Ovary (tissue), 9 donors: Measurements from ENCODE around the gene DLL3. TPM values are rescaled to one million over a fixed set of nuclear protein-coding genes. Genes with fewer than 3 reads are reported as not detected.

Source experiments
- DNase-seq, 5 donors: peaks; one replicate each; pipeline ENCODE4 v3.0.0-alpha.2; 2019 to 2020
- H3K27ac ChIP-seq, 2 donors: fragments of 200-600 bp; one replicate each; pipeline versions ENCODE4 v1.5.1 to v1.8.0; 2019 to 2022
- H3K27me3 ChIP-seq: fragments of 200-600 bp; one replicate; pipeline ENCODE4 v1.8.0; 2022
- H3K36me3 ChIP-seq: fragments of 200-600 bp; sonication (generic); one replicate; pipeline ENCODE4 v1.5.1; 2019
- H3K4me1 ChIP-seq: one replicate; pipeline ENCODE4 v1.8.1; 2013; ENCODE audit warnings: mild to moderate bottlenecking, moderate library complexity; ENCODE audit not compliant: insufficient read depth
- H3K4me3 ChIP-seq: fragments of 200-600 bp; sonication (generic); one replicate; pipeline ENCODE4 v1.5.1; 2017
- H3K9me3 ChIP-seq, 2 donors: fragments of 200-600 bp in 1 of 2; sonication (generic) in 1 of 2; one replicate each; pipeline versions ENCODE4 v1.5.1 to v1.8.1; 2013 to 2019; ENCODE audit warnings: mild to moderate bottlenecking in 1 of 2, moderate library complexity in 1 of 2
- EP300 ChIP-seq: sonication (generic); formaldehyde crosslinking; IDR thresholded peaks from one replicate; pipeline ENCODE4 v1.6.1; 2017; ENCODE audit warnings: antibody characterized with exemption
- POLR2A ChIP-seq: fragments of 450-650 bp; IDR thresholded peaks from one replicate; pipeline ENCODE4 v1.6.1; 2017; ENCODE audit warnings: antibody characterized with exemption, mild to moderate bottlenecking, moderate library complexity
- WGBS, 3 donors: extraction: QIAGEN DNeasy Blood & Tissue Kit in 1 of 3; methylation state at CpG; one replicate each; pipeline versions ENCODE4 v1.1.5 to v1.1.7; 2013 to 2017; 5-methylcytosine and 5-hydroxymethylcytosine counted together
- intact Hi-C, 4 donors: fragments of 100-400 bp; cut with DNase I; formaldehyde crosslinking; loops; one replicate each; pipeline versions ENCODE4 v1.11.0 to v1.15.1; 2022 to 2023
- polyA plus RNA-seq, 2 donors: library from polyadenylated mRNA; stranded (reverse); fragments of 200-250 nt in 1 of 2; fragments of 350-450 nt in 1 of 2; fragmentation: Illumina TruSeq in 1 of 2; extraction: RNeasy Lipid Tissue Mini Kit (QIAGEN cat#74804) in 1 of 2; gene quantifications; one replicate each; pipeline ENCODE4 v1.2.3, GENCODE V29; 2013 to 2014
- total RNA-seq, 7 donors: library from RNA; depleted of rRNA in 2 of 7; stranded (reverse); fragments of >200 nt in 2 of 7; fragmentation: NEBNext Ultra II Directional in 3 of 7; extraction: Animal tissue kit (Norgen Biotek cat#: 25700) in 3 of 7; gene quantifications; one replicate each; pipeline versions ENCODE4 v1.1.0 to v1.2.4, GENCODE V29; 2016 to 2023
- TF ChIP-seq, protein P1 (sequence below), 3 donors: fragments of 450-650 bp in 2 of 3; fragments of 200-600 bp in 1 of 3; IDR thresholded peaks; one replicate each; pipeline versions ENCODE4 v1.5.1 to v1.8.0; 2016 to 2022; ENCODE audit warnings: antibody characterized with exemption in 3 of 3, mild to moderate bottlenecking in 1 of 3
- donor health status: DM: no; HTN: no; CAD: no; lungs with moderate emphysema.
- donor health status: DM: no; HTN: no; CAD: no.
- donor health status: Bipolar disorder and iron deficiency.
- donor health status: DM: yes; HTN: yes; CAD: no.
- donor health status: DM: no; HTN: no; CAD: no.
- donor health status: DM: yes; HTN: yes; CAD: no.

Gene DLL3
- total and polyA plus RNA-seq, 9 donors, result 0.10 to 0.33 (median 0.22) TPM; not detected in 4

DNA sequence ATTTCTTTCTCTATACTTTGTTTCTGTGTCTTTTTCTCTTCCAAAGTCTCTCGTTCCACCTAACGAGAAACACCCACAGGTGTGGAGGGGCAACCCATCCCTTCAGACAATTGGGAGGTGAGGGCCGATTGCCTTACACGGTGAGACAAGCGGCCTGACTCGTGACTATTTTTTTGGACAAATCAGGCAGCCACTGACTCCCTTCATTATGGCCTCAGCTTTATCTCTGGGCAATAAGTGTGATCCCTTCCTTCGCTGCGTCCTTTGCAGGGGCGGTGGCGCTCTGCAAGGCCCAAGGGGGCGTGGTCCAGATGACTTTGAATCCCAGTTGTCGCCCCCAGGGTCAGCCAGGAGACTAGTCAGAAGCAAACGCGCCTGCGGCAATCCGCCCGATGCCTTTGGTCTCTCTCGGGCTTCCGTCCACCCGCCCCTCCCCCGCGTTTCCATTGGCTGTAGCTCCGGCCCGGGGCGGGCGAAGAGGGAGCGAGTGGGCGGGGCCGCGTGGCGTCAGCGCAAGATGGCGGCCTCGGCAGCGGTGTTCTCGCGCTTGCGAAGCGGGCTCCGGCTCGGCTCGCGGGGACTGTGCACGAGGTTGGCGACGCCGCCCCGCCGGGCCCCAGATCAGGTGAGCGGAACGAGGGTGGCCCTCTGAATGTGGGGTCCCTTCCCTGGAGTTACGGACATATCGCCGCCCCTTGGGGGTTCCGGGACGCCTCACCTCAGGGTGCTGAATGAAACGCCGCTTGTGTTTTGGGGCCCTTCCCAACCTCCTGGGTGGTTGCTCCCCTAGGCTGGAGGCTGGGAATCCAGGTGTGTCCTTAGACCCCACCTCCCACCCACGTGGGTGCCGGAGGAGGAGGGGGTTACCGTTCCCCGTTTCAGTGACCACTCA is 18.2 kb upstream of the DLL3 start, which contains the start of gene TIMM50:
Gene TIMM50, plus strand, starts transcription at position 502 of the 892 bp plus-strand sequence. Its CDS starts 16 bp downstream, at position 518.
- peak within 1 kb of the TSS; percentile 90 for H3K4me3 ChIP-seq
- no peaks in the 10 kb centered on the region for H3K27me3 ChIP-seq
- peaks cover 7% of the 10 kb centered on the region for H3K4me1 ChIP-seq
- H3K36me3 ChIP-seq, result no peaks in the 10 kb centered on the region
- no peaks in the 10 kb centered on the region for H3K9me3 ChIP-seq
- peak; percentile 77 for TF ChIP-seq POLR2A
- TF ChIP-seq, protein P1, sequence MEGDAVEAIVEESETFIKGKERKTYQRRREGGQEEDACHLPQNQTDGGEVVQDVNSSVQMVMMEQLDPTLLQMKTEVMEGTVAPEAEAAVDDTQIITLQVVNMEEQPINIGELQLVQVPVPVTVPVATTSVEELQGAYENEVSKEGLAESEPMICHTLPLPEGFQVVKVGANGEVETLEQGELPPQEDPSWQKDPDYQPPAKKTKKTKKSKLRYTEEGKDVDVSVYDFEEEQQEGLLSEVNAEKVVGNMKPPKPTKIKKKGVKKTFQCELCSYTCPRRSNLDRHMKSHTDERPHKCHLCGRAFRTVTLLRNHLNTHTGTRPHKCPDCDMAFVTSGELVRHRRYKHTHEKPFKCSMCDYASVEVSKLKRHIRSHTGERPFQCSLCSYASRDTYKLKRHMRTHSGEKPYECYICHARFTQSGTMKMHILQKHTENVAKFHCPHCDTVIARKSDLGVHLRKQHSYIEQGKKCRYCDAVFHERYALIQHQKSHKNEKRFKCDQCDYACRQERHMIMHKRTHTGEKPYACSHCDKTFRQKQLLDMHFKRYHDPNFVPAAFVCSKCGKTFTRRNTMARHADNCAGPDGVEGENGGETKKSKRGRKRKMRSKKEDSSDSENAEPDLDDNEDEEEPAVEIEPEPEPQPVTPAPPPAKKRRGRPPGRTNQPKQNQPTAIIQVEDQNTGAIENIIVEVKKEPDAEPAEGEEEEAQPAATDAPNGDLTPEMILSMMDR (IDR thresholded peaks at IDR 0.05), result no peak
- WGBS, 3 donors, result 0 to 2% (median 0%) methylated on average over 34 to 62 of the region's 62 CpGs
- DNase-seq, result peak; percentile 95 to 98 (median 97)
- peak within 1 kb of the TSS in 1 of 2 donors; percentile 77 for H3K27ac ChIP-seq
- intact Hi-C loops, result no loop called here

DNA sequence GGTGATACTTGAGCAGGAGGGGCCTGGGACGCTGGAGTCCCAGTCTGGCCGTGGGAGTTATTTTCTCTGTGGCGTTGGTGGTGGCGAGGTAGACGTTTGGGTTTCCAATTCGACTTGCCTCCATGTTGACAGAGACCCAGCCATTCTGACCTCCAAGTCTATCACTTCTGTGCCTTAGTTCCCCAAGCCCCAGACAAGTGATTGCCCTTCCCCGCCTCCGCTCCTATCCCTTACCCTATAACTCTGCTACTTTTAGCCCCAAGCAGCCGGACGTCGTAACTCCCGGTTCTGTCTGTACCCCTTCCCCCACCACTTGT is 17.6 kb upstream of the DLL3 start:
- Histone ChIP-seq H3K27ac (peak overlapping the region in 1 of 2 donors; percentile 77), H3K4me1 (peaks cover 7% of the 10 kb centered on the region), H3K27me3 (no peaks in the 10 kb centered on the region), H3K4me3 (peak overlapping the region; percentile 90), H3K36me3 (no peaks in the 10 kb centered on the region), H3K9me3 (no peaks in the 10 kb centered on the region)
- TF ChIP-seq, protein P1 (IDR thresholded peaks at IDR 0.05), result no peak
- no peak for TF ChIP-seq EP300
- TF ChIP-seq POLR2A, result no peak
- 0 to 1% (median 0%) methylated on average over 12 of the region's 12 CpGs for WGBS, 3 donors
- intact Hi-C loops, result no loop called here
- DNase-seq, result no peak

DNA sequence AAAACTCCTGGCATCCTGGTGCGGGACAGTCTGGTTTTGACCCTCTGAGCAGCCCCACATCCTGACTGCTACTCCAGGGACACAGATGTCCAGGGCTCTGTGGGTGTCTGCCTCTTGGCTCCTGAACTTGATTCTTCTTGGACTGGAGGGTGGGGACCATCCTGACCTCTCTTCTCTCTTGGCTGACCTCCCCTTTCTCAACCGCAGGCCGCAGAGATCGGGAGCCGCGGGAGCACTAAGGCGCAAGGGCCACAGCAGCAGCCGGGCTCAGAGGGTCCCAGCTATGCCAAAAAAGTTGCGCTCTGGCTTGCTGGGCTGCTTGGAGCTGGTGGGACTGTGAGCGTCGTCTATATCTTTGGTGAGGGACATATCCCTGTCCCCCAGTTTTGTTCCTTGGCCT is 17.1 kb upstream of the DLL3 start:
- TF ChIP-seq, protein P1 (IDR thresholded peaks at IDR 0.05), result no peak
- no peak for TF ChIP-seq POLR2A
- TF ChIP-seq EP300, result no peak
- Histone ChIP-seq H3K36me3 (no peaks in the 10 kb centered on the region), H3K4me1 (peaks cover 7% of the 10 kb centered on the region), H3K9me3 (no peaks in the 10 kb centered on the region), H3K27me3 (no peaks in the 10 kb centered on the region), H3K27ac (no peak overlapping the region), H3K4me3 (peak overlapping the region; percentile 90)
- 47 to 69% (median 52%) methylated on average over 11 of the region's 11 CpGs for WGBS, 3 donors
- DNase-seq, result no peak
- intact Hi-C loops, result no loop called here

DNA sequence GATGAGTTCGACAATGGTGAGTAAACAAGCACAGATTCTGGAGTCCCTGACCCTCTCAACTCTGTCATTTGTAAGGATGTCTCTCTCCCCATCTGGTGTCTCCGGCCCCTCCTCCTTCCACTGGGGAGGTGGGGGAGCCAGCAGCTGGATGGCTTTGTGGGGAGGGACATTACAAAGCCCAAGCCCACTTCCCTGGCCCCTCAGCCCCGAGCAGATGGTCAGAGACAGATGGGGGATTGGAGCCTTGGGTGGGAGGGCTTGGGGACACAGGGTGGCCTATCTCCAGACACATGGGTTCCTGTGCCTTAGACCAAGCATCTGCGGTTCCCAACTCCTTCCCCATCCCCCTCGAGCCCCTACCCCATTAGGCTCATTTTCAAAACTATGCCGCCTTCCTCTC is 15.6 kb upstream of the DLL3 start:
- Histone ChIP-seq H3K36me3 (no peaks in the 10 kb centered on the region), H3K27ac (no peak overlapping the region), H3K4me1 (peaks cover 7% of the 10 kb centered on the region), H3K4me3 (no peak overlapping the region), H3K27me3 (no peaks in the 10 kb centered on the region), H3K9me3 (no peaks in the 10 kb centered on the region)
- intact Hi-C loops, result no loop called here
- TF ChIP-seq, protein P1 (IDR thresholded peaks at IDR 0.05), result no peak
- no peak for TF ChIP-seq POLR2A
- TF ChIP-seq EP300, result no peak
- DNase-seq, result no peak
- 67 to 74% (median 73%) methylated on average over 6 of the region's 6 CpGs for WGBS, 3 donors
